Stimulated activated CD4-positive, alpha-beta T cell treated with anti-CD3 and anti-CD28 coated beads, Interleukin-2, amount 100 ng/mL, for 48 hours (primary cell): ENCODE results near the gene TMEM119.
A peak's percentile ranks its signal among the peaks of the same experiment; 100 is the strongest.

Source experiments
- DNase-seq, 2 donors: peaks; one replicate each; pipeline ENCODE4 v3.0.0-alpha.2; 2020

TMEM119 gene

GRCh38 chr12:108615918-108616317 lies 18.0 kb upstream of the TMEM119 start:
- no peak for DNase-seq

- DNase-seq = no peak
Measured at GRCh38 chr12:108614639-108615038, 16.8 kb upstream of the TMEM119 start.

GRCh38 chr12:108614041-108614440 lies 16.2 kb upstream of the TMEM119 start:
- no peak for DNase-seq

GRCh38 chr12:108613548-108613947 lies 15.7 kb upstream of the TMEM119 start:
- no peak for DNase-seq

GRCh38 chr12:108612788-108613282 lies 15.0 kb upstream of the TMEM119 start:
- DNase-seq = no peak

GRCh38 chr12:108611884-108612415 lies 14.1 kb upstream of the TMEM119 start:
- peak; percentile 46 to 54 for DNase-seq

- DNase-seq = no peak
Measured at GRCh38 chr12:108610856-108611605, 13.1 kb upstream of the TMEM119 start.

- no peak for DNase-seq
Measured at GRCh38 chr12:108610336-108610815, 12.5 kb upstream of the TMEM119 start.

- DNase-seq = no peak
Measured at GRCh38 chr12:108609537-108610335, 11.9 kb upstream of the TMEM119 start.

GRCh38 chr12:108608616-108609015 lies 10.7 kb upstream of the TMEM119 start:
- no peak for DNase-seq

GRCh38 chr12:108607981-108608600 lies 10.2 kb upstream of the TMEM119 start:
- no peak for DNase-seq

- no peak for DNase-seq
Measured at GRCh38 chr12:108606492-108606891, 8.6 kb upstream of the TMEM119 start.

GRCh38 chr12:108605690-108606406 lies 8.0 kb upstream of the TMEM119 start:
- no peak for DNase-seq

- DNase-seq = no peak
Measured at GRCh38 chr12:108605000-108605689, 7.3 kb upstream of the TMEM119 start.

GRCh38 chr12:108604208-108604941 lies 6.5 kb upstream of the TMEM119 start:
- no peak for DNase-seq

GRCh38 chr12:108603743-108604142 lies 5.9 kb upstream of the TMEM119 start:
- DNase-seq = no peak

- no peak for DNase-seq
Measured at GRCh38 chr12:108602976-108603704, 5.3 kb upstream of the TMEM119 start.

GRCh38 chr12:108602209-108602705 lies 4.4 kb upstream of the TMEM119 start:
- DNase-seq = no peak

GRCh38 chr12:108600702-108601007 lies 2.8 kb upstream of the TMEM119 start:
- no peak for DNase-seq

- DNase-seq = no peak
Measured at GRCh38 chr12:108599948-108600701, 2.2 kb upstream of the TMEM119 start.
